ENCODE results near the gene TINAG.

Gene TINAG

GRCh38 chr6:54308986-54309315 is 710 bp downstream of the TINAG start:
- peak; percentile 54 for ATAC-seq

DNA sequence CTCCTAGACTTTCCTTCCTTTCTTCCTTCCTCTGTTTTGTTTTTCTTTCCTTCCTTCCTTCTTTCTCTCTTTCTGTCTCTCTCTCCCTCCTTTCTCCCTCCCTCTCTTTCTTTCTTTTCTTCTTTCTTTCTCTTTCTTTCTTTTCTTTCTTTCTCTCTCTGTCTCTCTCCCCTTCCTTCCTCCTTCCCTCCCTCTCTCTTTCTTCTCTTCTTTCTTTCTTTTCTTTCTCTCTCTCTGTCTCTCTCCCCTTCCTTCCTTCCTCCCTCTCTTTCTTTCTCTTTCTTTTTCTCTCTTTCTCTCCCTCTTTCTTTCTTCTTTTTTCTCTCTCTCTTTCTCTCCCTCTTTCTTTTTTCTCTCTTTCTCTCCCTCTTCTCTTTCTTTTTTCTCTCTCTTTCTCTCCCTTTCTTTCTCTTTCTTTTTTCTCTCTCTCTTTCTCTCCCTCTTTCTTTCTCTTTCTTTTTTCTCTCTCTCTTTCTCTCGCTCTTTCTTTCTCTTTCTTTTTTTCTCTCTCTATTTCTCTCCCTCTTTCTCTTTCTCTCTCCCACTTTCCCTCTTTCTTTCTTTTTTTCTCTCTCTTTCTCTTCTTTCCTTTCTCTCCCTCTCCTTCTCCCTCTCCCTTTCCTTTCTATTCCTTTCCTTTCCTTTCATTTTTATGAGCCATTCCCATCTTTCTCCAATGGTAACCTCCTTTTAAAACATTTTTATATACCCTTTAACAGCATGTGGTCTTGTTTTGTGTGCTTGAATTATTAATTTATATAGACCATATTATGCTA is 2.3 kb downstream of the TINAG start:
- TF ChIP-seq ZNF8 (CRISPR knock-in tag; IDR thresholded peaks at IDR 0.05) (no peak), ZC3H10 (CRISPR knock-in tag; IDR thresholded peaks at IDR 0.05) (no peak), OSR1 (CRISPR knock-in tag; IDR thresholded peaks at IDR 0.05) (no peak), ZNF70 (CRISPR knock-in tag; IDR thresholded peaks at IDR 0.05) (no peak), GLIS3 (CRISPR knock-in tag; IDR thresholded peaks at IDR 0.05) (no peak), ISL1 (CRISPR knock-in tag; IDR thresholded peaks at IDR 0.05) (no peak), SNAI2 (CRISPR knock-in tag; IDR thresholded peaks at IDR 0.05) (no peak), CSDC2 (CRISPR knock-in tag; IDR thresholded peaks at IDR 0.05) (no peak), RARB (CRISPR knock-in tag; IDR thresholded peaks at IDR 0.05) (no peak), PPARA (CRISPR knock-in tag; IDR thresholded peaks at IDR 0.05; ENCODE audit: borderline replicate concordance) (no peak), ESRRG (CRISPR knock-in tag; IDR thresholded peaks at IDR 0.05) (no peak), TOX (CRISPR knock-in tag; IDR thresholded peaks at IDR 0.05; ENCODE audit: borderline replicate concordance) (no peak), ZFP3 (CRISPR knock-in tag; IDR thresholded peaks at IDR 0.05) (no peak), TCF4 (CRISPR knock-in tag; IDR thresholded peaks at IDR 0.05; ENCODE audit: borderline replicate concordance) (no peak), BACH2 (CRISPR knock-in tag; IDR thresholded peaks at IDR 0.05; ENCODE audit: borderline replicate concordance) (no peak)
- TF ChIP-seq, protein P1, sequence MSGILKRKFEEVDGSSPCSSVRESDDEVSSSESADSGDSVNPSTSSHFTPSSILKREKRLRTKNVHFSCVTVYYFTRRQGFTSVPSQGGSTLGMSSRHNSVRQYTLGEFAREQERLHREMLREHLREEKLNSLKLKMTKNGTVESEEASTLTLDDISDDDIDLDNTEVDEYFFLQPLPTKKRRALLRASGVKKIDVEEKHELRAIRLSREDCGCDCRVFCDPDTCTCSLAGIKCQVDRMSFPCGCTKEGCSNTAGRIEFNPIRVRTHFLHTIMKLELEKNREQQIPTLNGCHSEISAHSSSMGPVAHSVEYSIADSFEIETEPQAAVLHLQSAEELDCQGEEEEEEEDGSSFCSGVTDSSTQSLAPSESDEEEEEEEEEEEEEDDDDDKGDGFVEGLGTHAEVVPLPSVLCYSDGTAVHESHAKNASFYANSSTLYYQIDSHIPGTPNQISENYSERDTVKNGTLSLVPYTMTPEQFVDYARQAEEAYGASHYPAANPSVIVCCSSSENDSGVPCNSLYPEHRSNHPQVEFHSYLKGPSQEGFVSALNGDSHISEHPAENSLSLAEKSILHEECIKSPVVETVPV (CRISPR knock-in tag; IDR thresholded peaks at IDR 0.05) = no peak
- TF ChIP-seq, protein P2, sequence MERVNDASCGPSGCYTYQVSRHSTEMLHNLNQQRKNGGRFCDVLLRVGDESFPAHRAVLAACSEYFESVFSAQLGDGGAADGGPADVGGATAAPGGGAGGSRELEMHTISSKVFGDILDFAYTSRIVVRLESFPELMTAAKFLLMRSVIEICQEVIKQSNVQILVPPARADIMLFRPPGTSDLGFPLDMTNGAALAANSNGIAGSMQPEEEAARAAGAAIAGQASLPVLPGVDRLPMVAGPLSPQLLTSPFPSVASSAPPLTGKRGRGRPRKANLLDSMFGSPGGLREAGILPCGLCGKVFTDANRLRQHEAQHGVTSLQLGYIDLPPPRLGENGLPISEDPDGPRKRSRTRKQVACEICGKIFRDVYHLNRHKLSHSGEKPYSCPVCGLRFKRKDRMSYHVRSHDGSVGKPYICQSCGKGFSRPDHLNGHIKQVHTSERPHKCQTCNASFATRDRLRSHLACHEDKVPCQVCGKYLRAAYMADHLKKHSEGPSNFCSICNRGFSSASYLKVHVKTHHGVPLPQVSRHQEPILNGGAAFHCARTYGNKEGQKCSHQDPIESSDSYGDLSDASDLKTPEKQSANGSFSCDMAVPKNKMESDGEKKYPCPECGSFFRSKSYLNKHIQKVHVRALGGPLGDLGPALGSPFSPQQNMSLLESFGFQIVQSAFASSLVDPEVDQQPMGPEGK (CRISPR knock-in tag; IDR thresholded peaks at IDR 0.05; ENCODE audit: borderline replicate concordance) = no peak

More at GRCh38 chr6:54308986-54309315, 710 bp downstream of the TINAG start:
- TF ChIP-seq GLIS3 (CRISPR knock-in tag; IDR thresholded peaks at IDR 0.05) = no peak
- TF ChIP-seq ZNF70 (CRISPR knock-in tag; IDR thresholded peaks at IDR 0.05) = no peak
- TF ChIP-seq, protein P1 (CRISPR knock-in tag; IDR thresholded peaks at IDR 0.05) = no peak
- TF ChIP-seq ZC3H10 (CRISPR knock-in tag; IDR thresholded peaks at IDR 0.05) = no peak
- TF ChIP-seq ZFP30 (CRISPR knock-in tag; IDR thresholded peaks at IDR 0.05) = no peak
- no peak for TF ChIP-seq BACH2 (CRISPR knock-in tag; IDR thresholded peaks at IDR 0.05; ENCODE audit: borderline replicate concordance)
- TF ChIP-seq, protein P2 (CRISPR knock-in tag; IDR thresholded peaks at IDR 0.05; ENCODE audit: borderline replicate concordance) = no peak
- TF ChIP-seq RARB (CRISPR knock-in tag; IDR thresholded peaks at IDR 0.05) = no peak
- TF ChIP-seq SNAI2 (CRISPR knock-in tag; IDR thresholded peaks at IDR 0.05) = no peak
- TF ChIP-seq POU6F1 (CRISPR knock-in tag; IDR thresholded peaks at IDR 0.05; ENCODE audit: borderline replicate concordance, low read depth) = no peak
- no peak for TF ChIP-seq PPARA (CRISPR knock-in tag; IDR thresholded peaks at IDR 0.05; ENCODE audit: borderline replicate concordance)
- TF ChIP-seq ZNF565 (CRISPR knock-in tag; conservative IDR thresholded peaks at IDR 0.05; ENCODE audit: low read depth) = no peak
- no peak for TF ChIP-seq ESRRG (CRISPR knock-in tag; IDR thresholded peaks at IDR 0.05)
- TF ChIP-seq CSDC2 (CRISPR knock-in tag; IDR thresholded peaks at IDR 0.05) = no peak
- no peak for TF ChIP-seq TOX (CRISPR knock-in tag; IDR thresholded peaks at IDR 0.05; ENCODE audit: borderline replicate concordance)

DNA sequence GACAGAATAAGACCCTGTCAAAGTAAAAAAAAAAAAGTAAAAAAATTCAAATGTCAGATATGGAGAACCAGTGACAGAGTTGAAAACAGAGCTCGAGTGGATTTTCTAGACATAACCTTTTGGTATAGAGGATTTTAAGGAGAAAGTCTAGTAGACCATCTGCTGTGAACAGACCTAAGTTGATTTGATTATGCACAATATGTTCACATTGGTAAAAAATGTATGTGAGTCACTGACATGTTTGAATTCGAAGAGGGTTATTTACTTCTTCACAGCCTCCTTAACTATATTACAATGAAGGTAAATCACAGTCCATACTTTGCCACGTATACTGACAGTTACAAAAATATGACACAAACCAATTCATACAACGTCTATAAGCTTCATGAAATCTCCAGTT is 7.4 kb downstream of the TINAG start:
- ATAC-seq = no peak
- TF ChIP-seq ISL1 (CRISPR knock-in tag; IDR thresholded peaks at IDR 0.05) = no peak
- TF ChIP-seq ZFP3 (CRISPR knock-in tag; IDR thresholded peaks at IDR 0.05) = no peak
- no peak for TF ChIP-seq ZNF8 (CRISPR knock-in tag; IDR thresholded peaks at IDR 0.05)
- no peak for TF ChIP-seq TOX (CRISPR knock-in tag; IDR thresholded peaks at IDR 0.05; ENCODE audit: borderline replicate concordance)
- TF ChIP-seq CREB5 (CRISPR knock-in tag; IDR thresholded peaks at IDR 0.05; ENCODE audit: low read depth) = no peak
- no peak for TF ChIP-seq POU6F1 (CRISPR knock-in tag; IDR thresholded peaks at IDR 0.05; ENCODE audit: borderline replicate concordance, low read depth)
- TF ChIP-seq ZC3H10 (CRISPR knock-in tag; IDR thresholded peaks at IDR 0.05) = no peak
- no peak for TF ChIP-seq GLIS3 (CRISPR knock-in tag; IDR thresholded peaks at IDR 0.05)
- no peak for TF ChIP-seq ZFP30 (CRISPR knock-in tag; IDR thresholded peaks at IDR 0.05)
- no peak for TF ChIP-seq TCF4 (CRISPR knock-in tag; IDR thresholded peaks at IDR 0.05; ENCODE audit: borderline replicate concordance)
- no peak for TF ChIP-seq OSR1 (CRISPR knock-in tag; IDR thresholded peaks at IDR 0.05)
- no peak for TF ChIP-seq RARB (CRISPR knock-in tag; IDR thresholded peaks at IDR 0.05)
- no peak for TF ChIP-seq ZNF70 (CRISPR knock-in tag; IDR thresholded peaks at IDR 0.05)
- TF ChIP-seq ARNTL (CRISPR knock-in tag; IDR thresholded peaks at IDR 0.05; ENCODE audit: borderline replicate concordance, low read depth) = no peak
- no peak for TF ChIP-seq SNAI2 (CRISPR knock-in tag; IDR thresholded peaks at IDR 0.05)
- no peak for TF ChIP-seq PPARA (CRISPR knock-in tag; IDR thresholded peaks at IDR 0.05; ENCODE audit: borderline replicate concordance)
- no peak for TF ChIP-seq BACH2 (CRISPR knock-in tag; IDR thresholded peaks at IDR 0.05; ENCODE audit: borderline replicate concordance)
- no peak for TF ChIP-seq ZNF565 (CRISPR knock-in tag; conservative IDR thresholded peaks at IDR 0.05; ENCODE audit: low read depth)

More for the DNA sequence above, 2.3 kb downstream of the TINAG start:
- ATAC-seq = no peak

All from SK-N-SH treated with all-trans-retinoic acid at 6 μM for 48 hours (cell line).